ENCODE results near the gene CHSY1. TPM values are rescaled to one million over a fixed set of nuclear protein-coding genes. Genes with fewer than 3 reads are reported as not detected.
"Not testable (repeated sequence)": the region's sequence is repeated elsewhere in the genome, so short reads cannot be mapped to it uniquely, and the experiment has no call there.

Gene CHSY1
- total RNA-seq, 1 donor from 2014 or later: 29.7 TPM

DNA sequence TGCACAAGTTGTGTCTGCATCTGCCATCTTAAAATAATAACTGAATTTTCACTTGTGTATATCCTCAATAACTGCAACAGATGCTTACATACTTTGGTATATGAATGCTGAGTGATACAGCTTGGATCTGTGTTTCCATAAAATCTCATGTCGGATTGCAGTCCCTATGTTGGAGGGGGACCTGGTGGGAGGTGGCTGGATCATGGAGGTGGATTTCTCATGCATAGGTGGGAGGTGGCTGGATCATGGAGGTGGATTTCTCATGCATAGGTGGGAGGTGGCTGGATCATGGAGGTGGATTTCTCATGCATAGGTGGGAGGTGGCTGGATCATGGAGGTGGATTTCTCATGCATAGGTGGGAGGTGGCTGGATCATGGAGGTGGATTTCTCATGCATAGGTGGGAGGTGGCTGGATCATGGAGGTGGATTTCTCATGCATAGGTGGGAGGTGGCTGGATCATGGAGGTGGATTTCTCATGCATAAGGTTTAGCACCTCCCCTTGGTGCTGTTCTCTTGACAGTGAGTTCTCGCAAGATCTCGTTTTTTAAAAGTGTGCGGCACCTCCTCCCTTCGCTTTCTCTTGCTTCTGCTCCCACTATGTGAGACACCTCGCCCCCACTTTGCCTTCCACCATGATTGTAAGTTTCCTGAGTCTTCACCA is 37.3 kb downstream of the CHSY1 start:
- not testable (repeated sequence) for H3K9me3 ChIP-seq (ENCODE audit: control insufficient read depth in 3 of 3, low read length in 3 of 3); H3K36me3 ChIP-seq (ENCODE audit: control insufficient read depth in 3 of 3, insufficient read depth in 3 of 3, low read length in 3 of 3); H3K4me3 ChIP-seq (ENCODE audit: low read length in 3 of 3); H3K27ac ChIP-seq (ENCODE audit: low read depth, low read length); H3K27me3 ChIP-seq (ENCODE audit: control insufficient read depth in 3 of 3, insufficient read depth in 3 of 3, low read length in 3 of 3); H3K4me1 ChIP-seq (ENCODE audit: control insufficient read depth in 3 of 3, insufficient read depth in 3 of 3, low read length in 3 of 3); H3K9ac ChIP-seq (ENCODE audit: low read depth in 1 of 3, low read length in 3 of 3)

- Histone ChIP-seq H3K27me3 (ENCODE audit: control insufficient read depth in 3 of 3, insufficient read depth in 3 of 3, low read length in 3 of 3) (no peaks in the 10 kb centered on the region), H3K4me1 (ENCODE audit: control insufficient read depth in 3 of 3, insufficient read depth in 3 of 3, low read length in 3 of 3) (peaks cover 0 to 9% (median 4%) of the 10 kb centered on the region in 3 donors), H3K27ac (ENCODE audit: low read depth, low read length) (no peak overlapping the region), H3K36me3 (ENCODE audit: control insufficient read depth in 3 of 3, insufficient read depth in 3 of 3, low read length in 3 of 3) (peaks cover 0 to 4% (median 0%) of the 10 kb centered on the region in 3 donors), H3K4me3 (ENCODE audit: low read length in 3 of 3) (no peak overlapping the region), H3K9me3 (ENCODE audit: control insufficient read depth in 3 of 3, low read length in 3 of 3) (no peaks in the 10 kb centered on the region), H3K9ac (ENCODE audit: low read depth in 1 of 3, low read length in 3 of 3) (no peak overlapping the region)
These were observed 38.3 kb downstream of the CHSY1 start for GRCh38 chr15:101213570-101213969.

DNA sequence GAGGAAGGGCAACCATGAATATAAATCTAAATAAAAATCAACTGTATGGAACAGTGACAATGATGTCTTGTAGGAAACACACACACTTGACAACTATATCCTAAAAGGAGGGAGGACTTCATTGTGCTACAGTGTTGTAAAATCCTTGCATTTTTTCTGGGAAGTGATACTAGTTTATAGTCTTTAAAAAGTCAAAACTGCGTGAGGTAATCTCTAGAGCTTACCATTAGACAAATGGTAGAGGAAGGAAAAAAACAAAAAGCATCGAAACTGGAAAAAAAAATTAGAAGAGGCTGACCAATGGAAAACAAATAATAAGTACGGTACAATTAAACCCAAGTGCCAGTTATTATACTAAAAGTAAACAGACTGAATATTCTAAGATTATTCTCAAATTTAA is 38.7 kb downstream of the CHSY1 start:
- H3K4me3 ChIP-seq (ENCODE audit: low read length in 3 of 3): no peak overlapping the region
- no peak overlapping the region for H3K27ac ChIP-seq (ENCODE audit: low read depth, low read length)
- no peaks in the 10 kb centered on the region for H3K27me3 ChIP-seq (ENCODE audit: control insufficient read depth in 3 of 3, insufficient read depth in 3 of 3, low read length in 3 of 3)
- no peak overlapping the region for H3K9ac ChIP-seq (ENCODE audit: low read depth in 1 of 3, low read length in 3 of 3)
- H3K4me1 ChIP-seq (ENCODE audit: control insufficient read depth in 3 of 3, insufficient read depth in 3 of 3, low read length in 3 of 3): peaks cover 0 to 9% (median 4%) of the 10 kb centered on the region in 3 donors
- H3K36me3 ChIP-seq (ENCODE audit: control insufficient read depth in 3 of 3, insufficient read depth in 3 of 3, low read length in 3 of 3): peaks cover 0 to 4% (median 0%) of the 10 kb centered on the region in 3 donors
- H3K9me3 ChIP-seq (ENCODE audit: control insufficient read depth in 3 of 3, low read length in 3 of 3): no peaks in the 10 kb centered on the region

DNA sequence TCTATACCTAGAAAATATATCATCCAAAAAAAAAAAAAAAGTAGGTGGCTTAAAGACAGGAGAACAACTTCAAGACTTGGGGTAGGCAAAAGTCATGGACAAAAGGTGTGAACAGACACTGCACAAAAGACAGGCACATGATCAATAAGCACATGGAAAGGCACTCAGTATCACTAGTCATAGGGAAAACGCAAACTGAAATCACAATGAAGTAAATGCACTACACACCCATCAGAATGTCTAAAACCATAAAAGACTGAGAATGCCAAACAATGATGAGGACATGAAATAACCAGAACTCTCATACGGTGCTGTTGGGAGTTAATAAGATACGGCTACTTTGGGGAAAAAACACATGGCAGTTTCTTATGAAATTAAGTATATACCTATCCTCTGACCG is 40.0 kb downstream of the CHSY1 start:
- Histone ChIP-seq H3K9ac (ENCODE audit: low read depth in 1 of 3, low read length in 3 of 3) (no peak overlapping the region), H3K36me3 (ENCODE audit: control insufficient read depth in 3 of 3, insufficient read depth in 3 of 3, low read length in 3 of 3) (no peaks in the 10 kb centered on the region), H3K4me1 (ENCODE audit: control insufficient read depth in 3 of 3, insufficient read depth in 3 of 3, low read length in 3 of 3) (peaks cover 0 to 9% (median 4%) of the 10 kb centered on the region in 3 donors), H3K9me3 (ENCODE audit: control insufficient read depth in 3 of 3, low read length in 3 of 3) (no peaks in the 10 kb centered on the region), H3K27me3 (ENCODE audit: control insufficient read depth in 3 of 3, insufficient read depth in 3 of 3, low read length in 3 of 3) (no peaks in the 10 kb centered on the region), H3K4me3 (ENCODE audit: low read length in 3 of 3) (no peak overlapping the region), H3K27ac (ENCODE audit: low read depth, low read length) (no peak overlapping the region)

DNA sequence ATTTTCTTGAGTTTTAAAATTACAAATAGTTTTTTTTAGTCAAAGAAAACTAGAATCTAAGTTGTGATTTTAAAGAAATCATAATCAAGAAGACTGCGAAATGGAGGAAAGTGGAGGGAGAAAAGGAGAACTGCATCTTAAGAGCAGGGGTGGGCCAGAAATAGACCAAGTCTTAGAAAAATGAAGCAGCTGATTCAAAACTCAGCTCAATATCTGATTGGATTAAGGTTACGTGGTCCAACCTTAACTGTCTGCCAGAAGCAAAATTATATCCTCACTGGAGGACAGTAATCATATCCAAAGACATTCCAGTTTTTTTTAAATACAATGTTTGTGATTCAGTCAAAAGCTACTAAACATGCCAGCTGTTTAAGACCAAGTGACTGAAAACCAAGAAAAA is 41.4 kb downstream of the CHSY1 start:
- no peaks in the 10 kb centered on the region for H3K27me3 ChIP-seq (ENCODE audit: control insufficient read depth in 3 of 3, insufficient read depth in 3 of 3, low read length in 3 of 3)
- no peak overlapping the region for H3K27ac ChIP-seq (ENCODE audit: low read depth, low read length)
- no peaks in the 10 kb centered on the region for H3K9me3 ChIP-seq (ENCODE audit: control insufficient read depth in 3 of 3, low read length in 3 of 3)
- peaks cover 0 to 9% (median 4%) of the 10 kb centered on the region in 3 donors for H3K4me1 ChIP-seq (ENCODE audit: control insufficient read depth in 3 of 3, insufficient read depth in 3 of 3, low read length in 3 of 3)
- no peak overlapping the region for H3K9ac ChIP-seq (ENCODE audit: low read depth in 1 of 3, low read length in 3 of 3)
- no peak overlapping the region for H3K4me3 ChIP-seq (ENCODE audit: low read length in 3 of 3)
- H3K36me3 ChIP-seq (ENCODE audit: control insufficient read depth in 3 of 3, insufficient read depth in 3 of 3, low read length in 3 of 3): no peaks in the 10 kb centered on the region

DNA sequence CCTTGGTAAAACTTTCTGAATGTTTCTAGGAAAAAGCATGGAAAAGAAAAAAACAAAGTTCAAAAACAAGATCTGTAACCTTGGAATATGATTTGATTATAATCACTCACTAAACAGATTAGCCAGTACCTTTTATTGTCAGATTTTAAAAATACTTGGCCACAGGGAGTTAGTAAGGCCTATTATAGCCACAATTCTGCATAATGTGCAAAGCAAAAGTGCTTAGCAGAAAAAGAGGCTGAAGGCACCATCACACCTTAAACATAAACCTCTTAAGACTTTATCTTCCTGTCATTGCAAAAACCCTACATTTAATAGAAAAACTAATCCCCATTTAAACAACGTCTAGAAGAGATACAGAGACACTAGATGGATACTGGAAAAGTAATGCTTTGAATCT is 41.8 kb downstream of the CHSY1 start:
- Histone ChIP-seq H3K4me3 (ENCODE audit: low read length in 3 of 3) (no peak overlapping the region), H3K9ac (ENCODE audit: low read depth in 1 of 3, low read length in 3 of 3) (no peak overlapping the region), H3K9me3 (ENCODE audit: control insufficient read depth in 3 of 3, low read length in 3 of 3) (no peaks in the 10 kb centered on the region), H3K4me1 (ENCODE audit: control insufficient read depth in 3 of 3, insufficient read depth in 3 of 3, low read length in 3 of 3) (peaks cover 0 to 9% (median 4%) of the 10 kb centered on the region in 3 donors), H3K27ac (ENCODE audit: low read depth, low read length) (peak overlapping the region; percentile 26), H3K36me3 (ENCODE audit: control insufficient read depth in 3 of 3, insufficient read depth in 3 of 3, low read length in 3 of 3) (no peaks in the 10 kb centered on the region), H3K27me3 (ENCODE audit: control insufficient read depth in 3 of 3, insufficient read depth in 3 of 3, low read length in 3 of 3) (no peaks in the 10 kb centered on the region)

DNA sequence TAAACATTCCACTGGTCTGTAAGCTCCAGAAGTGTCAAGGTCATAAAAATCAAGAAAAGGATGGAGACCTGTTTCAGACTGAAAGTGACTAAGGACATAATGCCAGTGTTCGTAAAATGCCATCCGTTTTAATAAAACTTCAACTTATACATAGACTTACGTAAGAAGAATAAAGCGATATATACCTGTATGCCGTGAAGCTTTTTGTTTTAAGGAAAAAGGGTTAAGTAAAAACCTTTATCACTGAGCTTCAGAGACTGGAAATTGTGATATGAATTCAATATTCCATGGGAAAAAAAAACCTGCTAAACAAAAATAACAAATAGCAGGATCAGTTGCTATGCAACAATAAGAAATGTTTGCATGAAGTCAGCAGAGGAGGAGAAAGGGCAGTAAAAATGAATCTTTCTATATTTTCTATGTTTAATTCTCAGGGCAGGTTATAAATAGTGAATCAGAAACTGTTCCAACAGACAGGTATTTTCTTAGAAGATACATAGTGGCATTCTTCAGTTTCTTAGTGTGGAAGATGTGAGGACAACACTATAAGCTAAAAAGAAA is 42.5 kb downstream of the CHSY1 start:
- Histone ChIP-seq H3K27me3 (ENCODE audit: control insufficient read depth in 3 of 3, insufficient read depth in 3 of 3, low read length in 3 of 3) (no peaks in the 10 kb centered on the region), H3K27ac (ENCODE audit: low read depth, low read length) (peak overlapping the region; percentile 26), H3K9ac (ENCODE audit: low read depth in 1 of 3, low read length in 3 of 3) (no peak overlapping the region), H3K4me3 (ENCODE audit: low read length in 3 of 3) (no peak overlapping the region), H3K9me3 (ENCODE audit: control insufficient read depth in 3 of 3, low read length in 3 of 3) (no peaks in the 10 kb centered on the region), H3K4me1 (ENCODE audit: control insufficient read depth in 3 of 3, insufficient read depth in 3 of 3, low read length in 3 of 3) (peaks cover 0 to 9% (median 4%) of the 10 kb centered on the region in 3 donors), H3K36me3 (ENCODE audit: control insufficient read depth in 3 of 3, insufficient read depth in 3 of 3, low read length in 3 of 3) (no peaks in the 10 kb centered on the region)

DNA sequence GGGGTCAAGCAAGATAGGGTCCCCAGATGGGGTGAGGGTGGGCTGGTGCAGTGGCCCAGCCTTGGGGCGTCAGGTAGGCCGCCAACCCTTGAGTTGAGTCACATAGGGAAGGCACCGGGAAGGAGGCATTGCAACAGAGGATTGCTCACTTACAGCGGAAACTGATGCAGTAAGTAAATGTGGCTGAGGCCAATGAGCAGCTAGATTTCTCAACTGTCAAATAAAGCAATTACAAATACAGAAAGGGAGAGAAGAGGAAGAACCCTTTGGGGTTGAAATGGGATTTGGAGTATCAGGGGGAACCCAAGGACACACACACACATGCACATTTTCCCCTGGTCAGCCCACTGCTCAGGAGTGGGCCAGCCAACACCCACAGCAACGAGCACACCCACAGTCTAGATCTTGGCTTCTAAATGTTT is 44.0 kb downstream of the CHSY1 start:
- no peaks in the 10 kb centered on the region for H3K9me3 ChIP-seq (ENCODE audit: control insufficient read depth in 3 of 3, low read length in 3 of 3)
- no peak overlapping the region for H3K9ac ChIP-seq (ENCODE audit: low read depth in 1 of 3, low read length in 3 of 3)
- no peak overlapping the region for H3K4me3 ChIP-seq (ENCODE audit: low read length in 3 of 3)
- no peaks in the 10 kb centered on the region for H3K27me3 ChIP-seq (ENCODE audit: control insufficient read depth in 3 of 3, insufficient read depth in 3 of 3, low read length in 3 of 3)
- peaks cover 2 to 9% (median 7%) of the 10 kb centered on the region in 3 donors for H3K4me1 ChIP-seq (ENCODE audit: control insufficient read depth in 3 of 3, insufficient read depth in 3 of 3, low read length in 3 of 3)
- no peaks in the 10 kb centered on the region for H3K36me3 ChIP-seq (ENCODE audit: control insufficient read depth in 3 of 3, insufficient read depth in 3 of 3, low read length in 3 of 3)
- H3K27ac ChIP-seq (ENCODE audit: low read depth, low read length): peak overlapping the region; percentile 21

DNA sequence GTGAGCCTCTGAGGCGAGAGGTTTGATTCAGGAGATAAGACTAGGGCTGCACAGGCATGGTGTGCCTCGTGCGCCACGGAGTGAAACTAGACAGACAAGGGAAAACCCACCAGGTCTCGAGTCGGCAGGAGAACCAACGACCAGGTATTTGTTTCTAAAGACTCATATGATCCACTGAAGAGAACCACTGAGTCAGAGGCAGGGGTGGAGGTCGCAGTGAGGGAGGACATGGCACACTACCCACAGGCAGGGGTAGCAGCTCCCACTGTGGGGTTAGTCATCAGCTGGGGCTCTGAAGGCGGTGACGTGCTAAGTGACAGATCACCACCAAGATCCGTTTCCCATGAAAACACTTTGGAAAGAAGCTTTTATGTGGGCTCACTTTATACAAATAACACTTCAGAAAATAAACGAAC is 45.7 kb downstream of the CHSY1 start:
- Histone ChIP-seq H3K9me3 (ENCODE audit: control insufficient read depth in 3 of 3, low read length in 3 of 3) (no peaks in the 10 kb centered on the region), H3K9ac (ENCODE audit: low read depth in 1 of 3, low read length in 3 of 3) (no peak overlapping the region), H3K27me3 (ENCODE audit: control insufficient read depth in 3 of 3, insufficient read depth in 3 of 3, low read length in 3 of 3) (no peaks in the 10 kb centered on the region), H3K4me1 (ENCODE audit: control insufficient read depth in 3 of 3, insufficient read depth in 3 of 3, low read length in 3 of 3) (peaks cover 10 to 17% (median 17%) of the 10 kb centered on the region in 3 donors), H3K4me3 (ENCODE audit: low read length in 3 of 3) (no peak overlapping the region), H3K36me3 (ENCODE audit: control insufficient read depth in 3 of 3, insufficient read depth in 3 of 3, low read length in 3 of 3) (no peaks in the 10 kb centered on the region), H3K27ac (ENCODE audit: low read depth, low read length) (no peak overlapping the region)

- peaks cover 19 to 28% (median 21%) of the 10 kb centered on the region in 3 donors for H3K4me1 ChIP-seq (ENCODE audit: control insufficient read depth in 3 of 3, insufficient read depth in 3 of 3, low read length in 3 of 3)
- H3K9ac ChIP-seq (ENCODE audit: low read depth in 1 of 3, low read length in 3 of 3): no peak overlapping the region
- no peaks in the 10 kb centered on the region for H3K9me3 ChIP-seq (ENCODE audit: control insufficient read depth in 3 of 3, low read length in 3 of 3)
- H3K36me3 ChIP-seq (ENCODE audit: control insufficient read depth in 3 of 3, insufficient read depth in 3 of 3, low read length in 3 of 3): no peaks in the 10 kb centered on the region
- no peak overlapping the region for H3K4me3 ChIP-seq (ENCODE audit: low read length in 3 of 3)
- H3K27me3 ChIP-seq (ENCODE audit: control insufficient read depth in 3 of 3, insufficient read depth in 3 of 3, low read length in 3 of 3): no peaks in the 10 kb centered on the region
- no peak overlapping the region for H3K27ac ChIP-seq (ENCODE audit: low read depth, low read length)
These were observed 46.9 kb downstream of the CHSY1 start for GRCh38 chr15:101204739-101205535.

All from skeletal muscle tissue (tissue), 4 donors.